CD14-positive monocyte (primary cell): Measurements from ENCODE around the gene PEX19. TPM values are rescaled to one million over a fixed set of nuclear protein-coding genes. Genes with fewer than 3 reads are reported as not detected.

Experiments used
- DNase-seq, 3 donors: peaks; one replicate each; pipeline ENCODE4 v3.0.0-alpha.2; 2011 to 2022
- H2AFZ ChIP-seq: 2 replicates; pipeline ENCODE4 v1.6.0; 2012; ENCODE audit warnings: mild to moderate bottlenecking, low read depth, low read length, inconsistent platforms; ENCODE audit not compliant: insufficient read depth, poor library complexity, severe bottlenecking
- H3K27ac ChIP-seq, 2 donors: 1 replicate in 1 of 2; 2 replicates in 1 of 2; pipeline ENCODE4 v1.5.1; 2012 to 2013; ENCODE audit warnings: low read length in 2 of 2, control low read depth in 1 of 2, inconsistent platforms in 1 of 2, low read depth in 1 of 2, mild to moderate bottlenecking in 1 of 2
- H3K27me3 ChIP-seq, 2 donors: one replicate each; pipeline versions ENCODE4 v1.6.0 to v1.6.1; 2011 to 2013; ENCODE audit warnings: low read length in 2 of 2; ENCODE audit not compliant: control insufficient read depth in 2 of 2, insufficient read depth in 2 of 2
- H3K36me3 ChIP-seq, 2 donors: replicated peaks in 1 of 2; 1 replicate in 1 of 2; 2 replicates in 1 of 2; pipeline versions ENCODE4 v1.5.1 to v1.6.1; 2012 to 2013; ENCODE audit warnings: low read length in 2 of 2, control low read depth in 1 of 2, inconsistent platforms in 1 of 2, mild to moderate bottlenecking in 1 of 2; ENCODE audit not compliant: insufficient read depth in 2 of 2, control insufficient read depth in 1 of 2
- H3K4me1 ChIP-seq, 2 donors: 1 replicate in 1 of 2; 2 replicates in 1 of 2; pipeline versions ENCODE4 v1.5.1 to v1.6.1; 2012 to 2013; ENCODE audit warnings: low read length in 2 of 2, control low read depth in 1 of 2, inconsistent platforms in 1 of 2, mild to moderate bottlenecking in 1 of 2, moderate library complexity in 1 of 2; ENCODE audit not compliant: insufficient read depth in 2 of 2, control insufficient read depth in 1 of 2
- H3K4me2 ChIP-seq: replicated peaks from 2 replicates; pipeline ENCODE3; 2012; ENCODE audit warnings: low read length, moderate library complexity, mild to moderate bottlenecking; ENCODE audit not compliant: poor library complexity, severe bottlenecking; ENCODE audit errors: extremely low read depth
- H3K4me3 ChIP-seq, 3 experiments: fragments of 200-600 bp in 1 of 3; sonication (generic) in 1 of 3; replicated peaks in 1 of 3; 1 replicate in 2 of 3; 2 replicates in 1 of 3; pipeline ENCODE4 v1.5.1; 2011 to 2013; ENCODE audit warnings: low read length in 3 of 3, mild to moderate bottlenecking in 3 of 3, control low read depth in 2 of 3, low read depth in 2 of 3, inconsistent platforms in 1 of 3, moderate library complexity in 1 of 3
- H3K79me2 ChIP-seq: 2 replicates; pipeline ENCODE4 v1.6.0; 2012; ENCODE audit warnings: mild to moderate bottlenecking, control low read depth, inconsistent platforms, low read length, moderate library complexity; ENCODE audit not compliant: insufficient read depth
- H3K9ac ChIP-seq: 2 replicates; pipeline ENCODE4 v1.6.0; 2017; ENCODE audit warnings: low read length, mild to moderate bottlenecking; ENCODE audit not compliant: insufficient read depth, poor library complexity, severe bottlenecking
- H3K9me3 ChIP-seq, 2 donors: replicated peaks in 1 of 2; 1 replicate in 1 of 2; 2 replicates in 1 of 2; pipeline versions ENCODE4 v1.5.1 to v1.6.1; 2012 to 2013; ENCODE audit warnings: low read length in 2 of 2, control low read depth in 1 of 2; ENCODE audit not compliant: control insufficient read depth in 1 of 2, insufficient read depth in 1 of 2
- H4K20me1 ChIP-seq: 2 replicates; pipeline ENCODE4 v1.6.0; 2012; ENCODE audit warnings: mild to moderate bottlenecking, low read length, control low read depth, moderate library complexity; ENCODE audit not compliant: insufficient read depth
- H3K27ac Mint-ChIP-seq, 7 donors: one replicate each; pipeline ENCODE4 v1.8.0; 2020; ENCODE audit warnings: mild to moderate bottlenecking in 7 of 7, mixed read lengths in 7 of 7, moderate library complexity in 6 of 7, inconsistent platforms in 2 of 7
- H3K27me3 Mint-ChIP-seq, 3 donors: one replicate each; pipeline ENCODE4 v1.8.0; 2021 to 2022; ENCODE audit warnings: low read depth in 3 of 3, mild to moderate bottlenecking in 3 of 3, mixed read lengths in 3 of 3, moderate library complexity in 3 of 3, inconsistent platforms in 1 of 3
- H3K36me3 Mint-ChIP-seq, 2 donors: one replicate each; pipeline ENCODE4 v1.8.0; 2020; ENCODE audit warnings: mixed read lengths in 2 of 2, inconsistent platforms in 1 of 2, mild to moderate bottlenecking in 1 of 2
- H3K4me1 Mint-ChIP-seq: one replicate; pipeline ENCODE4 v1.8.0; 2020; ENCODE audit warnings: mild to moderate bottlenecking, mixed read lengths
- H3K4me3 Mint-ChIP-seq, 2 donors: one replicate each; pipeline ENCODE4 v1.8.0; 2020; ENCODE audit warnings: mild to moderate bottlenecking in 2 of 2, mixed read lengths in 2 of 2, moderate library complexity in 1 of 2
- H3K9me3 Mint-ChIP-seq, 7 donors: one replicate each; pipeline ENCODE4 v1.8.0; 2020 to 2022; ENCODE audit warnings: mixed read lengths in 7 of 7, mild to moderate bottlenecking in 6 of 7, moderate library complexity in 6 of 7, inconsistent platforms in 2 of 7
- WGBS: methylation state at CpG from one replicate; pipeline ENCODE4 v1.1.5; 2013; ENCODE audit warnings: missing lambda C conversion rate; ENCODE audit not compliant: insufficient coverage; 5-methylcytosine and 5-hydroxymethylcytosine counted together
- intact Hi-C, 2 donors: fragments of 100-400 bp; cut with micrococcal nuclease; formaldehyde crosslinking; loops; one replicate each; pipeline versions ENCODE4 v1.15.0 to v1.15.1; 2023
- polyA plus RNA-seq, 3 donors: library from polyadenylated mRNA; depleted of rRNA in 1 of 3; unstranded in 2 of 3; stranded (reverse) in 1 of 3; fragments of 300-500 nt in 2 of 3; fragments of >200 nt in 1 of 3; fragmentation: Illumina TruSeq in 2 of 3; gene quantifications; 1 replicate in 2 of 3; 2 replicates in 1 of 3; pipeline ENCODE4 v1.2.3, GENCODE V29; 2012 to 2021
- TF ChIP-seq, protein P1 (sequence below): fragments of 200-600 bp; IDR thresholded peaks from one replicate; pipeline ENCODE4 v1.8.0; 2022; ENCODE audit warnings: antibody characterized with exemption, mild to moderate bottlenecking

The PEX19 gene
- polyA plus RNA-seq, 3 donors: 17.4 to 38.2 (median 37.4) TPM

GRCh38 chr1:160277330-160277729, 7.6 kb downstream of the PEX19 start:
- Mint-ChIP-seq H3K36me3 (peaks cover 58 to 62% of the 10 kb centered on the region in 2 donors), H3K4me3 (no peak overlapping the region)

GRCh38 chr1:160271025-160271424, 13.9 kb downstream of the PEX19 start:
- Mint-ChIP-seq H3K4me1 (no peaks in the 10 kb centered on the region), H3K4me3 (no peak overlapping the region)
- H4K20me1 ChIP-seq: no peaks in the 10 kb centered on the region

More at GRCh38 chr1:160277330-160277729, 7.6 kb downstream of the PEX19 start:
- Histone ChIP-seq H3K79me2 (no peaks in the 10 kb centered on the region), H3K4me3 (no peak overlapping the region), H3K27ac (no peak overlapping the region), H3K4me1 (no peaks in the 10 kb centered on the region), H2AFZ (no peak overlapping the region), H3K4me2 (no peak overlapping the region), H3K36me3 (peaks cover 52 to 68% of the 10 kb centered on the region in 2 donors), H3K9me3 (no peaks in the 10 kb centered on the region), H4K20me1 (no peaks in the 10 kb centered on the region), H3K9ac (no peak overlapping the region), H3K27me3 (no peaks in the 10 kb centered on the region)
- H3K4me1 Mint-ChIP-seq: no peaks in the 10 kb centered on the region
- no CpG with 5 or more reads among the region's 2 CpGs for WGBS
- TF ChIP-seq, protein P1, sequence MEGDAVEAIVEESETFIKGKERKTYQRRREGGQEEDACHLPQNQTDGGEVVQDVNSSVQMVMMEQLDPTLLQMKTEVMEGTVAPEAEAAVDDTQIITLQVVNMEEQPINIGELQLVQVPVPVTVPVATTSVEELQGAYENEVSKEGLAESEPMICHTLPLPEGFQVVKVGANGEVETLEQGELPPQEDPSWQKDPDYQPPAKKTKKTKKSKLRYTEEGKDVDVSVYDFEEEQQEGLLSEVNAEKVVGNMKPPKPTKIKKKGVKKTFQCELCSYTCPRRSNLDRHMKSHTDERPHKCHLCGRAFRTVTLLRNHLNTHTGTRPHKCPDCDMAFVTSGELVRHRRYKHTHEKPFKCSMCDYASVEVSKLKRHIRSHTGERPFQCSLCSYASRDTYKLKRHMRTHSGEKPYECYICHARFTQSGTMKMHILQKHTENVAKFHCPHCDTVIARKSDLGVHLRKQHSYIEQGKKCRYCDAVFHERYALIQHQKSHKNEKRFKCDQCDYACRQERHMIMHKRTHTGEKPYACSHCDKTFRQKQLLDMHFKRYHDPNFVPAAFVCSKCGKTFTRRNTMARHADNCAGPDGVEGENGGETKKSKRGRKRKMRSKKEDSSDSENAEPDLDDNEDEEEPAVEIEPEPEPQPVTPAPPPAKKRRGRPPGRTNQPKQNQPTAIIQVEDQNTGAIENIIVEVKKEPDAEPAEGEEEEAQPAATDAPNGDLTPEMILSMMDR: no peak
- H3K9me3 Mint-ChIP-seq: no peaks in the 10 kb centered on the region
- intact Hi-C loops: no loop called here
- no peak overlapping the region for H3K27ac Mint-ChIP-seq
- DNase-seq: no peak
- no peaks in the 10 kb centered on the region for H3K27me3 Mint-ChIP-seq

More at GRCh38 chr1:160271025-160271424, 13.9 kb downstream of the PEX19 start:
- no peak for DNase-seq
- Mint-ChIP-seq H3K9me3 (no peaks in the 10 kb centered on the region), H3K27me3 (peaks cover 2 to 7% (median 3%) of the 10 kb centered on the region in 3 donors), H3K36me3 (peaks cover 0 to 4% of the 10 kb centered on the region in 2 donors), H3K27ac (no peak overlapping the region)
- Histone ChIP-seq H3K4me2 (no peak overlapping the region), H3K27me3 (no peaks in the 10 kb centered on the region), H2AFZ (no peak overlapping the region), H3K4me3 (no peak overlapping the region), H3K9ac (no peak overlapping the region), H3K27ac (no peak overlapping the region), H3K36me3 (peaks cover 0 to 5% of the 10 kb centered on the region in 2 donors), H3K9me3 (no peaks in the 10 kb centered on the region), H3K79me2 (no peaks in the 10 kb centered on the region), H3K4me1 (no peaks in the 10 kb centered on the region)
- WGBS: no CpG with 5 or more reads among the region's 1 CpG
- intact Hi-C loops: no loop called here
- TF ChIP-seq, protein P1: no peak
